ENCODE data around the gene RBL2.
"Not testable (repeated sequence)": the region's sequence is repeated elsewhere in the genome, so short reads cannot be mapped to it uniquely, and the experiment has no call there.

RBL2 gene

DNA sequence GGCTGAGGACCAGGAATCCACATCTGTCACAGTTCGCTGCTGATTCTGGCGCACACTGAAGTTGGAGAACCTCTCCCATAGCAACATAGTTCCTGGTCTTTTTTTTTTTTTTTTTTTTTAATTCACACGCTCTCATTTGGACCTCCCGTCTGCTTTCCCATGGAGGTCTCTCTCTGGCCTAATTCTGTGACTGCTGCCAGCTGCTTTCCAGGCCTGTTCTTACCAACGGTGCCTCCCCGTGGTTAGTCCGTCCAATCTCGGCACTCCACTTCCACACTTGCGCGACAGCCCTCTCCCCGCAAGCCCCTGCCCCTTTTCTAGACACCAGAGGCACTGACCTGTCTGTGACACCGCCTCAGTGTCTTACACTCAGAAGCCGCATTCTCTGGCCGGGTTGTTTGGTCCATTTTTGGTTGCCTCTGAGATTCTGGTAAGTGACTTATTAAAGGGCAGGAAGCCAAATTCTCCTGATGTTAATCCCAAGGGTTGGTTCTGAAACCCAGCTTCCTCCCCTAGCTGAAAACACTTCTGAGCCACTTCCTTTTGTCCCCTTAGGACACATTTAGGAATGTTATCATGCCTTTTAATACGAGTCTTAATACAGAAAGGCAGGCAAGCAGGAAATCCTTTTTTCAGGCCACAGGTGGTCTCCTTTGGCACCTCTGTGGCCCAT is 69.9 kb downstream of the RBL2 start:
- no peak for DNase-seq (ENCODE audit: low read depth, low spot score)

DNA sequence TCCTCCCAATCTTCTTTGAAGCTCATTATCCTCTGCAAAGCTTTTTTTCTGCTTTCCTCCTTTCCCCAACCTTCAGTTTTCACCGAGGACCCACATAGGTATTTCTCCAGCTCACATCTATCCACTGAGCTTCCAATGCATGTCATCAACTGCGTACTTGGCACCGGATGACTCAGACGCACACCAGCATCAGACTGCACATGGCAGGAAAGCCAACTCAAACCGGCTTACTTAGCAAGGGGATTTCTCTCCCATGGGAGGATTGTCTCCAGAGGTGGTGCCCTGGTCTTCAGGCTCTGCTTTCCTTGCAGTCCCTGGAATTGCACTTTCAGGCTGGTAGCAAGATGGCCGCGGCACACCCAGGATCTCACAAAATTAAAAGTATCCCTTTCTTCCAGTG is 70.4 kb downstream of the RBL2 start:
- no peak for DNase-seq (ENCODE audit: low read depth, low spot score)

DNA sequence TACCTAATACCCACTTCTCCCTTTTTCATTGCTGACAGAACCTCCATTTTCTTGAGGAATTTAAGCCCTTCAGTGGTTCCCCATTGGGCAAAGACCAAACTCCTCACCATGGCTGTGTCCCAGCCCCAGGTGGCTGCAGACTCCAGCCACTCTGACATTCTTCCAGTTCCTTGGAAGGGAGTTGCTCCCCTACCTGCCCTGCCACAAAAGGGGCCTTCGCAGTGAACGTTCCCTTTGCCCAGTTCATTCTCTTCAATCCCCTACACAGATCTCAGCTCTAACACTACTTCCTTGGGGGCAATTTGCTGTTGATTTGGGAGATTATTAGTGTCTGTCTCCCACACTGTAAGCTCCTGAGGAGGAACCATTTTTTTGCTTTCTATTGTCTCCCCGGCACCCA is 72.0 kb downstream of the RBL2 start:
- no peak for DNase-seq (ENCODE audit: low read depth, low spot score)

DNA sequence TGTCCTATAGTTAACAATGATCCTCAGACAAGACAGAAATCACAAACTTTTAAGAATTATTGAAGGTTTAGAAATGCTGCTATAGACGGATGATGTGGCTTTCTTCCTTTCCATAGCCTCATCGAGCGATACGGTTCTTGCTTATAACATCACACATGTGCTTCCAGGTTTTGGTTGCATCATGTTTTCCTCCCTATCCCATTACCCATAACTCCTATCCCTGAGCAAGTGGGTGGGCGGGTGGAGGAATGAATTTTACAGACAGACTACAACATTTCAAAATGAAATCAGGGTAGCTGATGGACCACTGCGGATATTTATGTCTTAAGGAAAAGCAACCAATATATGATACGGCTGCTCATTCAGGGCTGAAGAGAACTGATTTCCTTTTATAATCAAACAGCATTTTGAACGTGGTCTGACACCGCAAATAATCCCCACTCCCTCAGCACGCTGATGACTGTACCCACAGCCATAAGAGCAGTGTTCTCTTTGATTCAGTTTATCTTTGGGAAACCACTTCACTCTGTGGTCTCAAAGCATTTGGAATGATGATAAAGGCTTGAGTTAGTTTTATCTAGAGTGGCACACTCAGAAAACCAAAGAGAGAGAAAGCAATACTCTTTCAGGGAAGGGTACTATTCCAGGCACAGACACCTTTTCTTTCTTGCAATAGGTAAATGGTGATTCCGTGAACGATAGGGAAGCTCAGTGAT is 73.4 kb downstream of the RBL2 start:
- DNase-seq (ENCODE audit: low read depth, low spot score): no peak

DNA sequence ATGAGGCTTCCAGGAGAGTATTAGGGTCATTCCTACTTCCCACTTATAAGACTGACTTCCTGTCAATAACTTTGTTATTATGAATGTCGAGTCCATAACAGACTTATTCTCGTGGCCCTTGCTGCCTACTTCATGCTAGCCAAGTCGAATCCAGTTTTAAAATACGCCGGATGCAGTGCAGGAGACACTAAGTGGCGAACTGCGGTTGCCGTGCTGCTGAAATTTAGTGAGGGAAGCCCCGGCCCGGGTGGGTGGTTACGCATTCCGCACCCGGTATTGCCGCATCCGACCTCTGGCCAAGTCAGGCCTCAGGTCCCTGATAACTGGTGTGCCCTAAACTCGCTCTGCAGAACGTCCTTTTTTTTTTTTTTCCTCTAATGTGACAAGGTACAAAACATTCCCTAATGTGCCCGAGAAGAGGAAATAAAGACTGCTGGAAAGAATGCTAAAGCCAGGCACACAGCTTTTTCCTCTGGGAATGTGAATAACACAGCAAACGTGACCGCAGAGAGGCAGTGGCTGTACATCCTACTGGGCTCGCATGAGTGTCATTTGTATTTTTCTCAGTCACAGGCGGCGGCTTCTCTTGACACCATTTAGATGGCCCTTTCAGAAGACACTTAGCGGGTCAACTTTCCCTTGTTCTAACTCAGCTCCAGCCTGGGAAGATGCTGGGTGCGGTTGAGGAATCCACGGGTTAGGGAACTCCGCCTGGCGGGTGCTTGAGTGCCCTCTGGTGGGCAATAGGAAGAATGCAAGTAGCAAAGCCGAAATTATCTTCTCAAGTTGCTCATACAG is 75.8 kb downstream of the RBL2 start:
- DNase-seq (ENCODE audit: low read depth, low spot score): no peak

DNA sequence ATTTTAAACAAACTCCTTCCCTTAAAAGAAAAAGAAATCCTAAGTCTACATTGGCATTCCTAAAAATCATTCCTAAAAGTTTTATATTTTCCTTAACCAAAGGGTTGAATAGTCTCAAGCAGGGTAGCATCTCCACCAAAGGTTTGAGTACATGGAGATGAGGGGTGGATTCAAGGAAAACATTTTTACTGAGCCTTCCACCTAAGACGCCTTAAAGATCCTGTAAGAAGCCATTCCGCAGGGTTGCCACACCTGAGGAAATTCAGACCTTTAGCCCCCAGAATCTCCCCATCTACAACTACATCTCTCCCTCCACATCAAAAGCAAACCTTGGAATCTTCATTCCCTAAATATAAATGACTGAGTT is 76.4 kb downstream of the RBL2 start:
- no peak for DNase-seq (ENCODE audit: low read depth, low spot score)

DNA sequence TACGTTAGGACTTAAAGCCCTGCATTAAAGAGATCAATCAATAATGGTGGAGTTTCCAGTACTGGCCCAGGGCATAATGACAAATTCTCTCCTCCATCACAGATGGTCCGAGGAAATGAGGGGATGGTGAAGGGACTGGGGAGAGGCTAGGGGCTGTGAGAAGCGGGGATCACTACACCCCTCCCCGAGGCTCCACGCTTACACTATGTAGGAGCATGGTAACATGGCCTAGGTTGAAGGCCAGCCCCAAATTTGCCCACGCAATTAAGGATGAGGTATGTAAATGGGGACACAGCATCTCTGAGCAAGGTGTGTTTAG is 76.8 kb downstream of the RBL2 start:
- no peak for DNase-seq (ENCODE audit: low read depth, low spot score)

DNA sequence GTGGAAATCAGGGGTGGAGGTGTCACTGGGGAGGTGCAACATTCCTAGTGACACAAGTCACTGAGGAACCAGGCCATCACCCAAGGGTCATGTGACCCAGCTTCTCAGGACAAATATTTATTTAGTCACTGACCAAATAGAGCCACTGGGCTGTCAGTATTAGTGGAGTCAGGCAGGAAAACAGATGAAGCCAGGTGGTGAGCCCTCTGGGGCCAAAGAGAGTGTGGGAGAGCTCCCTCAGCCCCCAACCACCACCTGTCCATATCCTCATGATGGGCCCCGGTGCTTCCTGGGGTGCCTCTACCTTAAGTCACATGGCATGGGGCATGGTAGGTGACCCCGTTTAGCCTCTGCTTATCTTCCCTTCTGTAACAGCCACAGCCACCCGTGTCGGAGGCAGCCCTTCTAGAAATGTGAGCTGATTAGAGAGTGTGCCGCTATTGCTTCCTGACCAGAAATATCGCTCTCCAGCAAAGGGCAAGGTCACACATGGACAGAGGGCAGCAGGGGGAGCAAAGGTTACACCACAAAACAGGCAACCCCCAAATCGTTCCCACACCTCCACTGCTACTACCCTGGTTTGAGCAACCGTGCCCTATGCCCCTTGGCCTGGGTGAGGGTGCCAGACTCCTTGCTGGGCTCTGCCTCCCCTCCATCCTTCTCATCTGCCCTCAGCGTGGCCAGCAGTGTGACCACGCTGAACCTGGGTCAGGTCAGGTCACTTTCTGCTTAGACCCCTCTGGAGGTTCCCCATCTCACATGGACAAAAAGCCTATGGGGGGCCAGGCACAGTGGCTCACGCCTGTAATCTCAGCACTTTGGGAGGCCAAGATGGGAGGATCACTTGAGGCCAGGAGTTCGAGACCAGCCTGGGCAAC is 77.4 kb downstream of the RBL2 start:
- no peak for DNase-seq (ENCODE audit: low read depth, low spot score)

DNA sequence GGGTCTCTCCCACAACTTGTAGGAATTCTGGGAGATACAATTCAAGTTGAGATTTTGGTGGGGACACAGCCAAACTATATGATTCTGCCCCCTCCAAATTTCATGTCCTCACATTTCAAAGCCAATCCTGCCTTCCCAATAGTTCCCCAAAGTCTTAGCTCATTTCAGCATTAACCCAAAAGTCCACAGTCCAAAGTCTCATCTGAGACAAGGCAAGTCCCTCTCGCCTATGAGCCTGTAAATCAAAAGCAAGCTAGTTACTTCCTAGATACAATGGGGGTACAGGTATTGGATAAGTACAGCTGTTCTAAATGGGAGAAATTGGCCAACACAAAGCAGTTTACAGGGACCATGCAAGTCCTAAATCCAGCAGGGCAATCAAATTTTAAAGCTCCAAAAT is 78.5 kb downstream of the RBL2 start:
- DNase-seq (ENCODE audit: low read depth, low spot score): not testable (repeated sequence)

DNA sequence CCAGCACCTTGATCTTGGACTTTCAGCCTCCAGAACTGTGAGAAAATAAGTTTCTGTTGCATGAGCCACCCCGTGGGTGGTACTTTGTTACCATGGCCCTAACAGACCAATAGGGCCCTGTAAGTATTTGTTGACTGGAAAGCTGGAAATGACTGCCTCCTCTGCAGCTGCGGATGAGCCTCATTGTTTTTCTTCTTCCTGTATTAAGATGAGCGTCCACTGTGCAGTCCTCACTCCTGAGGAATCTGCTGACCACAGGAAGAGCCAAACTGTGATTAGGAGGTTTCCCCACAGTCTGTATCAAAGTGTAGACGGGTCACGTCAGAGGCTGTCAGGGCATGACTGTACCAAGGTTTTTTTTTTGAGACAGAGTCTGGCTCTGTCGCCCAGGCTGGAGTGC is 81.0 kb downstream of the RBL2 start:
- no peak for DNase-seq (ENCODE audit: low read depth, low spot score)

DNA sequence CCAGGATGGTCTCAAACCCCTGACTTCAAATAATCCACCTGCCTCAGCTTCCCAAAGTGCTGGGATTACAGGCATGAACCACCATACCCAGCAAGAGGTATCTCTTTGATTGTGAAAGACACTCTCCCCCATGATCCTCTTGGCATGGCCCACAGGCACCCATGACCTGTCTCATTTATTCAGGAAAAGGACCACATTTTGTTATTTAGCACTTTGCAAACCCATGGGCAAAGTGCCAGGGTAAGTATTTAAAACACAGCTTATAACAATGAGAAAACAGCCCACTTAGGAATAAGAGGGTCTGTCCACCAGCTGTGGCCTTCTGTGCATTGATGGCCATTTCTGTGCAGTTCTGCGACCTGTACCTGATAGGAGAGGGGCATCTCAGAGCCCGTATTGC is 81.5 kb downstream of the RBL2 start:
- DNase-seq (ENCODE audit: low read depth, low spot score): no peak

DNA sequence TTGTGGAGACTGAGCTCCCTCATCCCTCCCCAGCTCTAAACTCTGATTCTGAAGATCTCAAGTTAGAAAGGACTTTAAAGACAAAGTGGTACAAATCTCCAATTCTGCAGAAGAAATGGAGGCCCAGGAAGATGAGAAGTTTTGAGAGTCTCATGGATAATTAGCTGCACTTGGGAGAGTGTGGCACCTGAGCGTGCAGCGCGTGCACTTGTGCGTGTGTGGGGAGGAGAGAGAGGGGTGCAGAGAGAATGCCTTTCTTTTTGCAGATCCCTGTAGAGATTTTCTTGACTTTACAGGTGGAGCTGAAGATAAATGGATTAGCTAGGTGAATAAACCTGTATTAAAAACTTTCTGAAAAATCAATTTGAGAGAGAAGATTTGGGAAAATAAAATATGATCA is 83.6 kb downstream of the RBL2 start:
- no peak for DNase-seq (ENCODE audit: low read depth, low spot score)

DNA sequence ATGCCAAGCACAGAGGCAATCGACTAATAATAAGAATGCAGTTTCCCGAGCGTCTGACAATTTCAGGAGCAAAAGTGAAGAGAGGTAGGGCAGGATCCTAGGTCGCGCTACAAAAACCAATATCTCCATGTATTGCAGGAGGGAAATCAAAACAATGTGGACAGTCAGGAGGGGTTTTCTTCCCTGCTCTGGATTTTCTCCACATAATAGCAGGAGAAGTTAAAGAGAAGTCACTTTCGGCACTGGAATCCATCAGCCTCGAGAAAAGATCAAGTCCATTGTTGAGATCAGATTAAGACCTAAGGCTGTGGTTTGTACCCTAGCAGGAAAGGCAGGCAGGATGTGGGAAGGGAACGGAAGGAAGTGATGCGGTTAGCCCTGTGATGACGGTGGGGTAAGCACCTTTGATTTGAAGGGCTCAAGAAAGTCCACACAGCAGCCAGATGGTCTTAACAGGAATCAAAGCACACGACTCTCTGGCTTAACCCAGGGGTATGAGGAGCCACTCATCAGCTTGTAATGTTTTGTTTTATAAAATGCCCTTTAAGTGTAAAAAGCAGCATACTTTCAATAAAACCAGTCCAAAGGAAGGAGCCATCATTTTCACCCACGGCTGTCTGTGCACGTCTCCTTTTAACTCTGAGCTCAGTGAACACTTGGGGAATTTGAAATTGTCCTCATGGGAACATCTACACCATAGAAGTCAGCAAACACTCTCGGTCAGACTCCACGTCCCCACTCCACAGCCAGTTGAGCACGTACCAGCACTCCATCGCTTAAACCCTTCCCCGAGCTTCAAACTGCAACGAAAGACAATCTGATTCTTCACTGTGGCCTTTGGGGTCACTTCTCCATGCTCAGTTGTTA is 84.5 kb downstream of the RBL2 start:
- no peak for DNase-seq (ENCODE audit: low read depth, low spot score)

DNA sequence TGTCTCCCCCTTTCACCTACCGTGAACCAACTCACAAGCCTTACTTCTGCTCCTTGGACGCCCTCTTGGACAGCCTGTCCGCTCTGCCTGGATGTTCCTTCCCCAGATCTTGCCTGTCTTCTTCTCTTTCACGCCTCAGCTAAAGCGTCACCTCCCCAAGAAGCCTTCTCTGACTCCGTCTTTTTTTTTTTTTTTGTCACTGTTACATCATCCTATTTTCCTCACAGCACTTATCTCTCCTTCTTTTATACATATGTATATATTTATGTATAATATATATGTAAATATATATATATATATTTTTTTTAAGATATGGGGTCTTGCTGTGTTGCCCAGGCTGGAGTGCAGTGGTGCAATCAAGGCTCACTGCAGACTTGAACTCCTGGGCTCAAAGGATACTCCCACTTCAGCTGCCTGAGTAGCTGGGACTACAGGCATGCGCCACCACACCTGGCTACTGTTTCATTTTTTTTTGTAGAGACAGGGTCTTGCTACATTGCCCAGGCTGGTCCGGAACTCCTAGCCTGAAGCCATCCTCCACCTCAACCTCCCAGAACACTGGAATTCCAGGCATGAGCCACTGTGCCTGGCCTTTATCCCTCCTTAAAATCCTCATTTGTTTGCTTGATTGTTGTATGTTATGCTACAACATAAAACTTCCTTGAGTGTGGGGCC is 85.3 kb downstream of the RBL2 start:
- DNase-seq (ENCODE audit: low read depth, low spot score): no peak

DNA sequence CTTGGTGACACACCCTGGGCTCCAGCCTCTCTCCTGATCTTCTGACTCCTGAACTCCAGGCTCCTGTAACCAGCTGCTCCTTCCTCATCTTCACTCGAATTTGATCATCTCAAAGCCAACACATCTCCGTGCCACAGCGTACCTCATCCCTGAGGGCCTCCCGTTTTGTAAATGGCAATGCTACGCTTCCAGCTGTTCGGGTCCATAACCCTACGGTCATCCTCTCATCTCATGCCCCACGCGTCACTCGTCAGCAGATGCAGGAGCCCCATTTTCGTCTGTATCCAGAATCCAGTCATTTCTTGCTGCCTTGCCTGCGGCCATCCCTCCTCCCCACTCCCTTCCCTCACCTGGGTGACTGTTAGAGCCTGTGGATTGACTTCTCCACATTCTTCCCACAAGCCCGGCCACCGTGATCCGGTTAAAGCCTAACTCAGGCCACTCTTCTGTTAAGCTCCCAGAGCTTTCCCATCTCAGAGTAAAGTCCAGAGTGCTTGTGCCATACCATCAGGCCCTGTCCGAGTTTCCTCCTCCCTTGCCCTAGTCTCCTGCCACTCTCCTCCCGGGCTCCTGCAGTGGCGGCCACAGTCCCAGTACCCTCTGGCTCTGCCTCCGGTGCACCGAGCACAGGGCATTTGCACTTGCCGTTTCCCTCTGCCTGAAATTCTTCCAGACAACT is 89.0 kb downstream of the RBL2 start:
- no peak for DNase-seq (ENCODE audit: low read depth, low spot score)

DNA sequence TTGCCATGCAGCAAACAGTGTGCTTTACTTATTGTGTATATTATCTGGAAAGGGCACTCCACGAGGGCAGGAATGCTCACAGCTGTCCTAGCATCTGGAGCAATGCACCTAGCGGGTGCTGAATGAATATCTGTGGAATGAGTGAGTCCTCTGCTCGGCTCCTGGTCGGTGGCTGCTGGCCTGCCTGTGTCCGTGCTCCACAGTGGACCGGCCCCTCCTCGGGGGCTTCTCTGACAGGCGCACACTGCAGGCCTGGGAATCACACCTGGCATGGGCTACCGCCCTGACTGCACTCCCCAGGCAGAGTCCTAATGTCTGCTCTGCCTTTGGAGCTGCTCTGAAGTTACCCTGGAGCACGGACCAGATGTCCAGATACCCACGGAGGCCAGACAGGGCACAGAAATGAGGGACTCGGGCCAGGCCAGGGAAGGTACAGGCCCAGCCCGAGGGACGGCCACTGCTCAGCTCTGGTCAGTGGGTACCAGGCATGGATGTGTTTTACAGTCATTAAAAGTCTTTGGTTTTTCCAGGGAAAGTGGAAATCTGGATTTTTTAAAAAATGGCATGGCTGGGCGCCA is 89.8 kb downstream of the RBL2 start:
- no peak for DNase-seq (ENCODE audit: low read depth, low spot score)

DNA sequence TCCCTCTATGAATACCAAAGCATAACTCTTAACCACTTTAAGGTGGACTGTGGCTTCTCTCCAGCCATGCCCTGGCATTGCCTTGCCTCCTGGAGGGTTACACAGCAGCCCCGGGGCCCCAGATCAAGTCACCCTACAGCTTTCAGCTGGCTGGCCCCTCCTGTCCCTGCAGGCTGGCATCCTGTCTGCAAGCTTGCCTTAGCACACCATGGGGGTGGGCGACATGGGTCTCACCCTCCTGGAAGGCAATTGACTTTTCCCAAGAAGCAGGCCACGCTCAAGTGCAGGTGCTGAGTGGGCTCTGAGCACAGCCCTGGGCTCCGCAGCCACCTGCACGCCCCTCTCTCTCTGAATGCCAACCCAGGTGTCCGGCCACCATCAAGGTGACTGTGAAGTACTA is 94.5 kb downstream of the RBL2 start:
- DNase-seq (ENCODE audit: low read depth, low spot score): no peak

DNA sequence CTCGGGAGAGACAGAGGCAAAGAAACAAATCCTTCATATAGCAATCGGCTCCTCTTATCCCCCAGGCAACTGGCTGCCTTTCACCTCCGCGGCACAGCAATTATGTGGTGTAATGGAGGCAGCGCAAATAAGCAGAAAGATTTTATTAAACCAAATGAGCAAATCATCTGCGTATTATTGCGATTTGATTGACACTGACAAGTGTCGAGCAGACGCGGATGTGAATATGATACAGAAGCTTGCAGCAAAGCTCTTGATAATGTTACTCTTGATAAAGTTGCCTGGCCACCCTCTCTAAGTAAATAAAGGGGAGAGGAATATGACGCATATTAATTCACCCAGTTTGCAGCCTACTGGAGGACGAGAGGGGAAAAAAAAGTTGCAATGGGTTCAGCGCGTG is 95.2 kb downstream of the RBL2 start:
- no peak for DNase-seq (ENCODE audit: low read depth, low spot score)

DNA sequence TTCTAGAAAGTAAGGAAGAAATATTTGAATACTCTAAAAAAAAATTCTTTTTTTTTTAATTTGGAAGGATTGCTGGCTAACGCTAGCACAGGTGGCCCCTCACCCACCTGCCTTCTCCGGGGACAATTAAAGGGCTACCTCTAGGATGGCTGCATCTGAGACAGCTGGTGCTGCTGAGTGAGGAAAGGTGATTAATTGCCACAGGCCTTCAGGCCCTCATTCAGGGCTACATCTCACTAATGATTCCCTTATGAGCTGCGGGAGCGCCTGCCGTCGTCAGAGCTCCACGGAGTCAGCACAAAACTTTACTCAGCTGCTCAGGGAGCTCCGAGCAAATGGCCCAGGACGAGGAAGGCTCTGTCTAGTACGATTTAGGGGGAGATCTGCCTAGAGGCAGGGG is 95.8 kb downstream of the RBL2 start:
- no peak for DNase-seq (ENCODE audit: low read depth, low spot score)

DNA sequence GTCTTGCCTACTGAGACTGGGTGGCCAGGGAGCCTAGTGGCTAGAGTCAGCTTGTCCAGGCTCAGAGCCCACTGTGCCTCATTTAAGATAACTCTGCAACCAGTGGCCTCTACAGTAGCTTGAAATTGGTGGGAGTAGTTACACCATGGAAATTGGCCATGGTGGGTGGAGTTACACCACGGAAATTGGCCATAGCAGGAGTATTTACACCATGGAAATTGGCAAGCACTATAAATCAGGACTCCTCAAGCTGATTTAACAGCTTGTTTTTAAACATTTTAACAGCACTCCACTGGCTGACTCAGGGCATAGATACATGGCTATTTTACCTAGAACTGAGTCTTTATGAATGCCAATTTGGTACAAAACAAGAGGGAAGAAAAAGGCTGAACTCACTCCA is 96.5 kb downstream of the RBL2 start:
- DNase-seq (ENCODE audit: low read depth, low spot score): no peak
